Gastroesophageal sphincter (tissue), 4 donors: ENCODE measurements around the gene PRR23E. TPM values are rescaled to one million over a fixed set of nuclear protein-coding genes. Genes with fewer than 3 reads are reported as not detected.

ENCODE experiments used
- ATAC-seq: fragments of 150-250 bp; one replicate; pipeline ENCODE4 v1.9.1; 2016; ENCODE audit warnings: mild to moderate bottlenecking, moderate library complexity
- H3K27ac ChIP-seq, 4 donors: fragments of 200-600 bp; sonication (generic) in 3 of 4; 1 replicate in 3 of 4; 2 replicates in 1 of 4; pipeline ENCODE4 v1.5.1; 2016 to 2019
- H3K27me3 ChIP-seq: fragments of 200-600 bp; sonication (generic); one replicate; pipeline ENCODE4 v1.5.1; 2019
- H3K36me3 ChIP-seq, 2 donors: fragments of 200-600 bp; sonication (generic); one replicate each; pipeline ENCODE4 v1.5.1; 2019; ENCODE audit warnings: control low read depth in 1 of 2
- H3K4me1 ChIP-seq, 3 donors: fragments of 200-600 bp; sonication (generic); 1 replicate in 2 of 3; 2 replicates in 1 of 3; pipeline ENCODE4 v1.5.1; 2016 to 2019; ENCODE audit warnings: control low read depth in 2 of 3
- H3K4me3 ChIP-seq, 2 donors: fragments of 200-600 bp; sonication (generic); one replicate each; pipeline ENCODE4 v1.5.1; 2019; ENCODE audit warnings: mild to moderate bottlenecking in 1 of 2, moderate library complexity in 1 of 2
- H3K9me3 ChIP-seq, 3 donors: fragments of 200-600 bp; sonication (generic); one replicate each; pipeline ENCODE4 v1.5.1; 2017 to 2019; ENCODE audit warnings: control low read depth in 2 of 3
- EP300 ChIP-seq: sonication (generic); formaldehyde crosslinking; IDR thresholded peaks from one replicate; pipeline ENCODE4 v1.6.1; 2017; ENCODE audit warnings: antibody characterized with exemption, mild to moderate bottlenecking
- POLR2A ChIP-seq, 2 donors: fragments of 450-650 bp; IDR thresholded peaks; one replicate each; pipeline ENCODE4 v1.6.1; 2017; ENCODE audit warnings: antibody characterized with exemption in 2 of 2, mild to moderate bottlenecking in 2 of 2, moderate library complexity in 1 of 2
- POLR2AphosphoS5 ChIP-seq: sonication (generic); formaldehyde crosslinking; IDR thresholded peaks from one replicate; pipeline ENCODE4 v1.6.1; 2017; ENCODE audit warnings: antibody characterized with exemption
- WGBS, 2 donors: methylation state at CpG; one replicate each; pipeline ENCODE4 v1.1.5; 2018; ENCODE audit warnings: low coverage in 1 of 2; 5-methylcytosine and 5-hydroxymethylcytosine counted together
- total RNA-seq, 4 donors: library from RNA; depleted of rRNA; stranded (reverse); fragments of >200 nt; gene quantifications; one replicate each; pipeline ENCODE4 v1.1.0, GENCODE V29; 2016
- TF ChIP-seq, protein P1 (sequence below), 4 experiments: fragments of 200-600 bp in 2 of 4; fragments of 450-650 bp in 2 of 4; sonication (generic) in 1 of 4; IDR thresholded peaks; one replicate each; pipeline ENCODE4 v1.5.1; 2017 to 2019; ENCODE audit warnings: antibody characterized with exemption in 4 of 4, mild to moderate bottlenecking in 2 of 4, moderate library complexity in 2 of 4

The PRR23E gene
- total RNA-seq, 4 donors from 2014 or later, result not detected

DNA sequence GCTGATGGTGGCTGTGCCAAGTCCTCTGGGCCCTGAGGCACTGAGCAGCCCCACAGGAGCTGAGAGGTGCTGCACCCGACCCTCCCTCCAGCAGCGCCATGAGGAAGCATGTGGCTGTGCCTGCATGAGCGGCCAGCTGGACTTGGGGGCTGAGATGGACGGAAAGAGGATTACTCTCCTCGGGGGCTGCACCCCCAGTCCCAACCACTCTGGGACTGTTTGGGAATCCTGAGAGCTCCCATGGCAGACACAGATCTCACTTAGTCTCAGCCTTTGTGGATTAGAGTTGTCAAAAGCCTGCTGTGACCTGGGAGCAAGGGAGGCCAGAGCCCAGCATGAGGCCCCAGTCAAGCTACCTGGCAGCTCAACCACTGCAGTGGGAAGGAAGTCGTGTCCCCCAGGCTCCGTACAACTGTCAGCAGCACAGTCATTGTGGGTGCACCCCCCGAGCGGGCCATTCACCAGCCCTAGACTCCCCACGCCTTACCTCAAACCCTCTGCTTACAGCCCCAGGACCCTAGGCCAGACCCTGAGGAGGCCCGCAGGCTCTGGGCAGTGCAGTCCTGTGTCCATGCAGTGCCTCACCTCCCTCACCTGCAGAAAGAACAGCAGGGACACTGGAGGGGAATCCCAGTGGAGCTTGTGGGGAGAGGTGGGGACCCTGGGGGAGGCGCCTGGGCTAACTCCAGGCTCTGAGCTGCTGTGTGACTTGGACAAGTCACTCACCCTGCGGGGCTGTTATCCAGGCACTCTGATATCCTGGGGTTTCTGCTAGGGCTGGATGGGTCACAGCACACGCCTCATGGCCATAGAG is 17.1 kb downstream of the PRR23E start:
- no peaks in the 10 kb centered on the region for H3K4me1 ChIP-seq
- H3K4me3 ChIP-seq, result no peak overlapping the region
- TF ChIP-seq, protein P1, sequence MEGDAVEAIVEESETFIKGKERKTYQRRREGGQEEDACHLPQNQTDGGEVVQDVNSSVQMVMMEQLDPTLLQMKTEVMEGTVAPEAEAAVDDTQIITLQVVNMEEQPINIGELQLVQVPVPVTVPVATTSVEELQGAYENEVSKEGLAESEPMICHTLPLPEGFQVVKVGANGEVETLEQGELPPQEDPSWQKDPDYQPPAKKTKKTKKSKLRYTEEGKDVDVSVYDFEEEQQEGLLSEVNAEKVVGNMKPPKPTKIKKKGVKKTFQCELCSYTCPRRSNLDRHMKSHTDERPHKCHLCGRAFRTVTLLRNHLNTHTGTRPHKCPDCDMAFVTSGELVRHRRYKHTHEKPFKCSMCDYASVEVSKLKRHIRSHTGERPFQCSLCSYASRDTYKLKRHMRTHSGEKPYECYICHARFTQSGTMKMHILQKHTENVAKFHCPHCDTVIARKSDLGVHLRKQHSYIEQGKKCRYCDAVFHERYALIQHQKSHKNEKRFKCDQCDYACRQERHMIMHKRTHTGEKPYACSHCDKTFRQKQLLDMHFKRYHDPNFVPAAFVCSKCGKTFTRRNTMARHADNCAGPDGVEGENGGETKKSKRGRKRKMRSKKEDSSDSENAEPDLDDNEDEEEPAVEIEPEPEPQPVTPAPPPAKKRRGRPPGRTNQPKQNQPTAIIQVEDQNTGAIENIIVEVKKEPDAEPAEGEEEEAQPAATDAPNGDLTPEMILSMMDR (IDR thresholded peaks at IDR 0.05), result no peak
- TF ChIP-seq POLR2A (IDR thresholded peaks at IDR 0.05) (no peak), EP300 (no peak), POLR2AphosphoS5 (no peak)
- no peak overlapping the region for H3K27ac ChIP-seq
- no peaks in the 10 kb centered on the region for H3K36me3 ChIP-seq
- no peak for ATAC-seq
- H3K27me3 ChIP-seq, result peaks cover 75% of the 10 kb centered on the region
- WGBS, 2 donors, result 86% methylated on average over 1 of the region's 14 CpGs; no CpG with 5 or more reads in 1 of the 2 donors
- no peaks in the 10 kb centered on the region for H3K9me3 ChIP-seq

DNA sequence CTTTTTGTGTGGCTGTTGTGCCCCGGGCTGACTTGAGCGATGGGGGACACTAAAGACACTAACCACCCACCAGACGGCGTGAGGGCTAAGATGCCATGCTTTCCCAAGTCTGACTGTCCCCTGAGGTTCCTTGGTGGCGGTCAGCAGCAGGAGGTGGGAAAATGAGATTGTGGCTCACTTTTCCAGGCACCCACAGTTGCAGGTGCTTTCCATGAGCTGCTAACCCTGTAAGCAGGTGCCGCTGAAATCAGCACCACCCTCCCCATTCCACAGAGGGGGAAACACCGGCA is 17.7 kb downstream of the PRR23E start:
- H3K4me3 ChIP-seq, result no peak overlapping the region
- ATAC-seq, result no peak
- no peaks in the 10 kb centered on the region for H3K4me1 ChIP-seq
- no peaks in the 10 kb centered on the region for H3K36me3 ChIP-seq
- peaks cover 69% of the 10 kb centered on the region for H3K27me3 ChIP-seq
- no peaks in the 10 kb centered on the region for H3K9me3 ChIP-seq
- H3K27ac ChIP-seq, result no peak overlapping the region
- 83% methylated on average over 1 of the region's 7 CpGs; no CpG with 5 or more reads in 1 of the 2 donors for WGBS, 2 donors
- TF ChIP-seq, protein P1 (IDR thresholded peaks at IDR 0.05), result no peak
- TF ChIP-seq POLR2A (IDR thresholded peaks at IDR 0.05) (no peak), EP300 (no peak), POLR2AphosphoS5 (no peak)

DNA sequence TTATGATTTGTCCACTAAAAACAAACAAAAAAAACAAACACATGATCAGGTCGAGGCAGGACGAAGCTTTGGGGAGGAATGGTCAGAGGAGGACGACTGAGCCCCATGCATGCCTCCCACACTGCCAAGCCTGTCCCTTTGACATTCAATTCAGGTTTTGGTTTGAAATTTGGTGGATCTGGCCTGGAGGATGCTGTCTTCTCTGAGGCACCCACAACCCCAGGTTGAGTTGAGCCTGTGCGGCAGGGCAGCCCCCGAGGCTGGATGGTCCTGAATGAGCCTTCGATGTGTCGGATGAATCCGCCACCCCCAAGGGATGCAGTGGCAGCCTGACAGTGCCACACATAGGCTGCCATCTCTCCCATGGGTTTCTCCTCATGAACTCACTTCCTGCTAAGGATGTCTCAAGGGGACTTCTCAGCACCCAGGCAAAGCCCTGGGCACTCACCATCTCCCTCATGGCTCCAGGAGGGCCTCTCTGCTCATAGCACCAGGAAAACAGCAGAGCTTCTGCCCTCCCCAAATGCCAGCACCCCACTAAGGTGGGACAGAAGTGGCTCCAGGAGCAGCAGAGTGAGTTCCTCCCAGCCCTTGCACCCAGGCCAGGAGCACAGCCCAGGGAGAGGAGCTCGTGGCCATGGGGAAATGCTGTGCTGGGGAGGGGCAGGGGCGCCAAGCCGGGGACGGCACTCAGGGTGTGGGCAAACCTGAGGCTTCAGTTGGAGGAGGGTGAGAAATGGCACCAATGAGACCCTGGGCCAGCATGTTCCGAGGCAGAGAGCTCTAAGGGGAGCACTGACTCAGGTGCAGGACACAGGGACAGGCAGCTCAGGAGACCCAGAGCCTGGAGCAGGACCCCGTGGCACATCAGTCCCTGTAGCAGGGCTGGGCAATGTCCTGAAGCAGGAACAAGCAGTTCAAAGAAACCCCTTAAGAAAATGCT is 18.5 kb downstream of the PRR23E start:
- Histone ChIP-seq H3K27me3 (peaks cover 62% of the 10 kb centered on the region), H3K27ac (no peak overlapping the region), H3K9me3 (no peaks in the 10 kb centered on the region), H3K4me1 (no peaks in the 10 kb centered on the region), H3K36me3 (no peaks in the 10 kb centered on the region), H3K4me3 (no peak overlapping the region)
- TF ChIP-seq, protein P1 (IDR thresholded peaks at IDR 0.05), result no peak
- TF ChIP-seq POLR2A (IDR thresholded peaks at IDR 0.05), result no peak
- TF ChIP-seq POLR2AphosphoS5, result no peak
- no peak for TF ChIP-seq EP300
- no peak for ATAC-seq
- 77 to 83% methylated on average over 3 to 11 of the region's 14 CpGs for WGBS, 2 donors

DNA sequence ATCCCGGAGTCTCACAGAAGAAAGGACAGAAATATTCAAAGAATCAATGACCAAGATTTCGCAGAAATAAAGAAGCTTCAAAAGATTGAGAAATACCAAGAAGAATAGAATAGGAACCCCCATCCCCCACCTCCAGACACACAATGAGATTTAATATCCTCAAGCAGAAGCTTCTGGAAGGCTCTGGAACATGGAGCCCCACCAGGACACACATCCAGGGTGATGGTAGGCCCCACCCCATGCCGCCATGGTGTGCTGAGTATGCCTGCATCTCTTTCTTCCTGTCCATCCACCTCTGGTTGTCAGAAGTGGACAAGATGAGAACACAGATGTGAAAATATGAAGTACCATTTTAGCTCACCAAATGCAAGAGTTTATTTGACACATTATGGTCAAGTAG is 19.3 kb downstream of the PRR23E start:
- TF ChIP-seq, protein P1 (IDR thresholded peaks at IDR 0.05), result no peak
- no peak for TF ChIP-seq POLR2AphosphoS5
- TF ChIP-seq EP300, result no peak
- no peak for TF ChIP-seq POLR2A (IDR thresholded peaks at IDR 0.05)
- Histone ChIP-seq H3K36me3 (no peaks in the 10 kb centered on the region), H3K4me1 (no peaks in the 10 kb centered on the region), H3K27me3 (peaks cover 58% of the 10 kb centered on the region), H3K27ac (no peak overlapping the region), H3K4me3 (no peak overlapping the region), H3K9me3 (no peaks in the 10 kb centered on the region)
- WGBS, 2 donors, result 92 to 93% methylated on average over 2 to 3 of the region's 3 CpGs
- no peak for ATAC-seq
